22Rv1 (cell line): ENCODE measurements around the gene PCYOX1L.

Source experiments
- CTCF ChIP-seq: fragments of 450-650 bp; IDR thresholded peaks from 2 replicates; pipeline ENCODE4 v1.5.1; 2017; ENCODE audit warnings: mild to moderate bottlenecking
- ZFX ChIP-seq: fragments of 450-650 bp; IDR thresholded peaks from 2 replicates; pipeline ENCODE4 v1.6.1; 2017; ENCODE audit warnings: antibody characterized with exemption, borderline replicate concordance

GRCh38 chr5:149381261-149381985 lies 23.6 kb downstream of the PCYOX1L start:
- TF ChIP-seq CTCF, result no peak
- TF ChIP-seq ZFX, result no peak
